Inflammatory macrophage treated with lipopolysaccharide for 4 hours (primary cell): ENCODE data around the gene SNX18.
"Not testable (repeated sequence)": the region's sequence is repeated elsewhere in the genome, so short reads cannot be mapped to it uniquely, and the experiment has no call there.

Experiments
- DNase-seq: peaks from one replicate; pipeline ENCODE4 v3.0.0-alpha.2; 2020

SNX18 gene

DNA sequence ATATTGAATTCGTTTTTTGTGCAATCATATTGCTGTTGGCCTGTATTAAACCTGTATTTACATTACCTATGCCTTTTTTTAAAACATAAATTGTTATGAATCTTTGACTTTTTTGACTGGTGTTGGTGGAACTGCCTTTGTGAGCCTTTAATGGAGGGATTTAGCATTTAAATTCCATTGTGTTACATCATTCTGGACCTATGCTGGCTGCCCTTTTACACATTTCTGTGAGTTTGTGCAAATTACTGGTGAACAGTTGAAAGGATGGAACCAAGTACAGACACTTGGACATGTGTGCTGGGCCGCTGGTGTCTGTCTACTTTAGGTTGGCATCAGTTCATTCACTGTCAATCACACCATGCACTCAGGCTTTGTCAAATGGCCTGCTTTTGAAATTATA, 3.4 kb downstream of the SNX18 start:
- DNase-seq, result no peak

DNA sequence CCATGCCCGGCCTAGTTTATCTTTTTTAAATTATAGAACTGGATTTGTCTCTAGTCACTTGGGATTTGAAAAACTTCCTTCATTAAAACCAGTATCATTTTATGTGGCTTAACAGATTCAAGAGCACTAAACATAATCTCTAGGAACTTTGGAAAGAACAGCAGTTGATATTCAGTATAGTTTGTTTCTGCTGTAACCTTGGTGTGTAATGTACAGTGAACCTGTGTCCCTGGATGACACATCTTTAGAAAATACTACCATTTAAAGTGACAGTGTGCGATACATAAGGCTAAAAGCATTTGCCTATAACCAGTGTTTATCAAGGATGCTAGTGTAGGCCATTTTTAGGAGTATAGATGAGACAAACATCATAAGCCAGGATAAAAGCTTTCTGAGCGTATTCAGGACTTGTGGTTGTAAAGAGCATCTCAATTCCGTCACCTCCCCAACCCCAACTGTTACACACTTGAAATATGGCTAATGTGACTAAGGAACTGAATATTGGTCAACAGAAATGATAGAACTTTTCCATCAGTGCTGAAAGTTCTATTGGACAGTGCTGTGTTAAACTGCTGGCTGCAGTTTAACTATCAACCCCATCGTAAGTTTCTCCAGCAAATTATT, 4.4 kb downstream of the SNX18 start:
- DNase-seq, result peak; percentile 45

DNA sequence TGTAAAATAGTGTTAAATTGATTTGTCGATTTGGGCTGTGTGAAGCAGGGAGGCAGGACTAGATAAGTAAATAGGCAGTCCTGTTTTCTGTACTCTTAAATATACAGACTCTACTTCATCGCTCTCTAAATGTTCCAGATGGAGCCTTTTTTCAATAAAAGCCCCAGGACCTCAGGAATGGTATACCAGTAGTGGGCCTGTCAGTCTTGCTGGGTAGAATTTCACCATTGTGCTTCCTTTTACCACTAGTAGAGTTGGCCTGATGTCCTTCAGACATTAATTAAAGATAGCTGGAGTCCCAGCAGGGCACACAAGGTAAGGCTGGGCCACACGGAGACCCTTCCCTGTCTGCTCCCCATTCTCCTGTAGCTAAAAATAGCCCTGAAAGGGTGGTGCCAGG, 6.0 kb downstream of the SNX18 start:
- DNase-seq, result no peak

DNA sequence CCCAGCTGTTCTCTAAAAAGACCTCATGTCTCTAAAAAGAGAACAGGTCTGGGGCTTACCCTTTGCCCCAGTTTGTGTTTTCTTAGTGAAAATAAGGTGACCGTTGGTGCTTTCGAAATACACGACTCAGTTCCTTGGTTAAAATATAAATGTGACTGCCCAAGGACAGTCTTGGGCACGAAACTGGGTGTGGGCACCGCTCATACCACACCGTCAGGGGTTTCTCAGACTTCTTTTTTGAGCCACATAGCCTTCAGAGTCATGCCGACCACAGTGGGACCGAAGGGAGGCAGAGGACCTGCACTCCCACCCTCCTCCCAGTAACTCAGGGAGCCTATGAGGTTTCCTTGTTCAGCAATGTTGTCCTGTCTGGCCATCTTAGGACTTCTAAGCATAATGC, 6.5 kb downstream of the SNX18 start:
- DNase-seq, result peak; percentile 28

DNA sequence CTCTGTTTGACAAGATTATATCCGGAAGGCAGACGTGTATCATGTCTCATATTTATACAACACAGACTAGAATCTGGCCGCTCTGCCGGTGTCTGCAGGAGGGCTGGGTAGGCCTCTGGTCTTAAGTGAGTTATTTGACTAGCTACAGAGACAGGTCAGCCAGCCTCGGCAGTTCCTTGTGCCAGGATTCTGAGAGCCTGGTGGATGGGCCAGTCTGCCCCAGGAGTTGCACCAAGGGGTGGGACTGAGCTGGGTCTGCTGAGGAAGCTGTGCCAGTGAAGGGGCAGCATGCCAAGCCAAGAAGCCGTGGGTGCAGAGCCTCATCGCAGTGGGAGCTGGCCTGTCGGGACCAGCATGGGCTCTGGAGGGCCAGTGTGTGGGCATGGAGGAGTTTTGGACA, 7.1 kb downstream of the SNX18 start:
- DNase-seq, result no peak

DNA sequence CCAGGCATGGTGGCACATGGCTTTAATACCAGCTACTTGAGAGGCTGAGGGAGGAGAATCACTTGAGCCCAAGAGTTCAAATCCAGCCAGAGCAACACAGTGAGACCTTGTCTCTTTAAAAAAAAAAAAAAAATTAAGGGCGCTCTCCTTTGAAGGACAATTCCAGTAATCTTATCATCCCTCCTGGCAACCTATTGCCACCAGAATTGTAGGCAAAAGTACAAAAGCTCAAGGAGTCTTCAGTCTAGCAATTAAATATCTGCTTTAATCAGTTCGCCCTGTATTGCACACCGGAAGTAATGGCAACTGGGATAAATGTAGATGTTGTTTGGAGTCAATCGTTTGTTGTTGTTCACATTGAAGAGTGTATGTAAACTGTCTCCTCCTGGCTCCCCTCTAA, 7.7 kb downstream of the SNX18 start:
- DNase-seq, result no peak

DNA sequence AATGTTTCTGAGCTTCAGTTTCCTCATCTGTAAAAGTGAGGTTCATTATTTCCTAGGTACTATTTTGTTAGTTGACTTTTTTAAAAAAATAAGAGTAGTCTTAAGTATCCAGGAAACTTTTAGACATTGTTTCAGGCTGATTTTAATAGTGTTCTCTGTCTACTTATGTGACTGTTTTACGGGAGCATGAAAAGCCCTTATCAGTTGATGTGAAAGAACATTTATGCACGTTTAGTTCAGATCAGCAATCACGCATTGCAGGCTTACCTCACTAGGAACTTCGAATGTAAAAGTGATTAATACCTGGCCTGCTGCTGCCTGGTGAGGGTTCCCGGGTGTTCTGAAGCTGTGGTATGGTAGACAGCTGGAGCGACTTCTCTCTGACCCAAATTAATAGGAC, 8.1 kb downstream of the SNX18 start:
- no peak for DNase-seq

DNA sequence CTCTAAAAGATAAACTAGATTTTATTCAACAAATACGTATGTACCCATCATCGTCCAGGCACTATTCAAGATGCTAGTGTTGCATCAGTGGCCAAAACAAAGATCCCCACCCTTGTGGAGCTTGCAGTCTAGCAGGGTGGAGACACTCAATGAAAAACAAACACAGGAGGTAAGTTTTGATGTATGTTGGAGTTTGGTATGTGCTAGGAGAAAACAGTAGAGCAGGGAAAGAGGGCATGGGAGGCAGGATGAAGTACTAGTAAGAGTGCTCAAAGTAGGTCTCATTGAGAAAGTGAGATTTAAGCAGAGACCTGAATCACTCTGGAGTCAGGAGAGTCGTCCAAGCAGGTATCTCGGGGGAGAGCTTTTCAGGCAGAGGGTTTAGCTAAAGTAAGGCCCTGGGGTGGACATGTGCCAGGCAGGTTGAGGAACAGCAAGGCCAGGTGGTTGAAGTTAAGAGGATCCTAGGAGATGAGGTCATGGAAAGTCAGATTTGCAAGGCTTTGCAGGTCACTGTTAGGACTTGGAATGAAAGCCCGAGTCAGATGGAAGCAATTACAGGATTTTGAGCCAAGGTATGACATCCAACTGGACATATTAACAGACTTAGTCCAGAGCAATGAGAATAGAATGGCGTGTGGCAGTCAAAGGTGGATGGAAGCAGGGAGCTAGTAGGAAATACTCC, 9.2 kb downstream of the SNX18 start:
- DNase-seq, result no peak

DNA sequence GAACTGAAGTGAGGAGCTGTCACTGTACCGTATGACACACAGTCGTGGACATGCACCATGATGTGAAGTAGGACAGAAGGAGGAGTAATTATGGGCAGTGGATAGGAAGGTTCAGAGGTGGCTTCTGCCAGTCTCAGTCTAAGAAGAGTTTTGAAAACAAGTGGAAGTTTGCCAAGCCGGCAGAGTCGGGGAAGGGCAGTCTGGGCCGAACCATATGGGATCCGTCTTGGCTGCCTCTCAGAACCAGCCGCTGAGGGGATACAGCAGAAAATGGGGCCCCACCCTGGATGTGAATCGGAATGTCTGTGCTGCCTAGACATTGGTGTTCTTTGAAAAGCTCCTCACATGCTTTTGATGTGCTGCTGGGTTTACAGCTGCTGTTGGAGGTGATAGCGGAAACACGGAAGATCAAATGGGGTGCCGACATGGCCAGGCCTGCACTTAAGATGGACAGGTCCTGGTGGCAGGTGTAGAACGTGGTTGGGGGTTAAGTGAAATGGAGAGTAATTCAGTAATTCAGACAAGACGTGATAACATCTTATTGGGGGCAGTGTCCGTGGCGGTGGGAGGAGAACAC, 11.2 kb downstream of the SNX18 start:
- no peak for DNase-seq

DNA sequence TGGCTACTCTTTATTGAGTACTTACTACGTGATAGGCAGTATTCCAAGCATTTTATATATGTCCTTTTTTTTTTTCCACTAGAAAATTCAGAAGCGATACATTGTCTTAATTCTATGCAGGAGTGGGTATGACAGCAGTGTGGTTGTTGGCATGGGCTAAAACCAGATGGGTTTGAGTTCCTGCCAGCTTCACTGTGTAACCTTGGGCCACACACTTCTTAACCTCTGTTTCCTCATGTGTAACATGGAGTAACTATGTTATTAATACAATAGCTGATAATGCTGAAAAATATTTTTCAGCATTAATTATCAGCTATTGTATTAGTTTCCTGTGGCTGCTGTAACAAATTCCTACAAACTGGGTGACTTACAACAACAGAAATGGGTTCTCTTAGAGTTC, 12.0 kb downstream of the SNX18 start:
- DNase-seq, result no peak

DNA sequence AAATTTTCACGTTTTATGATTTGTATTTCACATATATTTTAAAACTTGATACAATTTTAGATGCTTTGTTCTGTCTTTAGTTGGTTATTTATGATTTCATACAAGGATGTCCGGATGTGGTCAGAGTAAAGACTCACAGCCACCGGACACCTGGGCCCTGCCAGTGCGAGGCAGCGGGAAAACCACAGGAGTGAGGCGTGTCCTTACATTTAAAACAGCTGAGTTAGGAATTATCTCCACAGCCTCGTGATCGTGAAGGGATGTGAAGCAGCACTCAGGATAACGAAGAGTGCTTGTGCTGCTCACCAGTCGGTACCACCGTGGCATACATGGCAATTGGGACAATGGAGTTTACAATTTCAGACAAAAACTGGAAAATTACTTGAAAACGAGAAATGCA, 14.0 kb downstream of the SNX18 start:
- DNase-seq, result no peak

DNA sequence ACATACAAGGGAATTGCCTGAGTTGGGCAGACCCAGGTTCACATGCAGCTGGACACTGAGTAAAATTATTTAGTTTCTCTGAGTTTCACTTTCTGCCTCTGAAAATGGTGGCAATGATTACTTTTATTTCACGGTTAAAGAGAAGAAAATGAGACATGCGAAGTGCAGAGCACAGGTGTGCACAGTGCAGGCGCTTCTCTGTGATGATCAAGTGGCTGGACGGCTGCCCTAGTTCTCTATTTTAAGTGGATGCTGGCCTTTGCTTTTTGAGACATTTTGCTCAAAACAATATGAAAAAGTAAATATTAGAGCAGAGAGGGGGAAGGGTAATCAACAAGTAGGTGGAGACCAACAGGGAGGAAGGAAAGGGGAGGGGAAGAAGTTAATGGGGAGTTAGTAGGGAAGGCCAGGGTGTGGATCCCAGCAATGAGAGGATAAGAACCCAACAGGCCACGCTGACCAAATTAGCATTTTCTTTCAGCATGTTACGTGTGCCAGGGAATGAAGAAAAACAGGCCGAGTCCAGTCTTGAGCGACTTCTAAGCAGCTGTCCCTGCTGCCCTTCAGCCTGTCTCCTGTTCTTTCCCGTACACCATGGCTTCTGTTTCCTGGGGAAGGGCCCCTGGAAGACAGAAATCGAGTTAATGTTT, 16.1 kb downstream of the SNX18 start:
- no peak for DNase-seq

DNA sequence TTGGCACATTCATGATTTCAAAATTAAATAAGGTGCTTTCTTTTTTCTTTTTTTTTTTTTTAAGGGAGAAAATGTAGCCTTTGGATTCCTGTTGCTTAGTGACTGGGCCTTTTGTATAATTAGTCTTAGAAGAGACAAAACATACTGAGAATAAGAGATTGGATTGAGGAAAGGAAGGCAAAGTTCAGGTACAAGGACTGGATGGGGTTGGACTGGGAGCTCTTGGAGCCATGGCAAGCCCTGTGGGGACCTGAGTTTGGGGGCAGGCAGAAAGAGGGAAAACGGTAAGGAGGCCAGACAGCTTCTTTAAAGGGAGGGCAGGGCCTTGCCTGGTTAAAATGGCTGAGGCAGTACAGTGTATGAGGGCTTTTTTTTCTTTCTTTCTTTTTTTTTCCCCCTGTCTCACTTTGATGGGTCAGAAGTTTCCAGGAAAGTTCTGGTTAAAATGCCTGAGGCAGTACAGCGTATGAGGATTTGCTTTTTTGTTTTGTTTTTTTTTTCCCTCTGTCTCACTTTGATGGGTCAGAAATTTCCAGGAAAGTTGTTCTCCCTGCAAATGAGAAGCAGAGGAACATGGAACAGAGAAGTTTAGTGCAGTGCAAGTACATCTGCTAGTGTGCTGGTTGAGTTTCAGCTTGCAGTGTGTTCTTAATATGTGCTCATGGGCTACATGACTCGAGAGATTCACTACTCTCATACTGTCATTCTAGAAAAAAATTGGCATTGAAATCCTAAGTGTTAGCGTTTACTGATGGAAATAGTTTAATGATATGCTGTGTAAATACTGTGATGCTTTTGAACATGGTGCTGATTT, 16.8 kb downstream of the SNX18 start:
- no peak for DNase-seq

DNA sequence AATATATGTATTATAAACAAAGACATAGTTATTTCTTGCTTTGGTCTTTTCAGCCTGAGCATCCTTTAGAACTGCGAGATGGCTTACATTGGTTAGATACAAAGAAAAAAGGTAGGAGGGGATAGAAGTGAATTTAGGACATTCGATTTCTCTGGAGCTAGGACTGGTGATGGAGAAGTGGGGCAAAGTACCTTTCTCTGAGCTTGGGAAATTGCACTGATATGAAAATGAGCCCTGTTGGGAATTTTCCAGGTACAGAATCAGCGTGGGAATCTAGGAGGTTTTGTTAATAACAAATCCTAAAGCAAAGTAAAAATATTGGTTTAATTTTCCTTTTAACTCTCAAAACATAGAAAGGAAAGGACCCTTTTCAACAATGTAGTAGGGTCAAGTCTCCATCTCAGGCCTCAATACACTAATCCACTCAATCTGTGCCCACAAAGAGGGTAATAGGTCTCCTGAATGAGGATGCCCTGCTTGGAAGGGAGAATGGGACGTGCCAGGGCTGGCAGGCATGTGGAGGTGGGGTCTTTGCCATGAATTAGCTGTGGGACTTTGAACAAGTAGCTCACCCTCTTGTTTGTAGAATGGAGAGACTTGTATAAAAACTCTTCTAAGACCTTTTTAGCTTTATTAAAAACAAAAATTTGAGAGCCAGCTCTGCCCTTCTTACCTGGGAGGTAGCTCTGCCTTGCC, 17.7 kb downstream of the SNX18 start:
- DNase-seq, result no peak

DNA sequence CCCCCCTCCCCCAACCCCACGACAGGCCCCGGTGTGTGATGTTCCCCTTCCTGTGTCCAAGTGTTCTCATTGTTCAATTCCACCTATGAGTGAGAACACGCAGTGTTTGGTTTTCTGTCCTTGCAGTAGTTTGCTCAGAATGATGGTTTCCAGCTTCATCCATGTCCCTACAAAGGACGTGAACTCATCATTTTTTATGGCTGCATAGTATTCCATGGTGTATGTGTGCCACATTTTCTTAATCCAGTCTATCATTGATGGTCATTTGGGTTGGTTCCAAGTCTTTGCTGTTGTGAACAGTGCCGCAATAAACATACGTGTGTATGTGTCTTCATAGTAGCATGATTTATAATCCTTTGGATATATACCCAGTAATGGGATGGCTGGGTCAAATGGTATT, 18.8 kb downstream of the SNX18 start:
- not testable (repeated sequence) for DNase-seq

DNA sequence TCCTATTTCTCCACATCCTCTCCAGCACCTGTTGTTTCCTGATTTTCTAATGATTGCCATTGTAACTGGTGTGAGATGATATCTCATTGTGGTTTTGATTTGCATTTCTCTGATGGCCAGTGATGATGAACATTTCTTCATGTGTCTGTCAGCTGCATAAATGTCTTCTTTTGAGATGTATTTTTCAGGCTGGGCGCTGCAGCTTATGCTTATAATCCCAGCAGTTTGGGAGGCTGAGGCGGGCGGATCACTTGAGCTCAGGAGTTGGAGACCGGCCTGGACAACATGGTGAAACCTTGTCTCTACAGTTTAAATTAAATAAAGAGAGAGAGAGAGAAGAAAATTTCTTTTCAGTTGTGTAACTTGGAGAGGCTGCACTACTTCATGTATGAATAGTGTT, 19.3 kb downstream of the SNX18 start:
- DNase-seq, result not testable (repeated sequence)

DNA sequence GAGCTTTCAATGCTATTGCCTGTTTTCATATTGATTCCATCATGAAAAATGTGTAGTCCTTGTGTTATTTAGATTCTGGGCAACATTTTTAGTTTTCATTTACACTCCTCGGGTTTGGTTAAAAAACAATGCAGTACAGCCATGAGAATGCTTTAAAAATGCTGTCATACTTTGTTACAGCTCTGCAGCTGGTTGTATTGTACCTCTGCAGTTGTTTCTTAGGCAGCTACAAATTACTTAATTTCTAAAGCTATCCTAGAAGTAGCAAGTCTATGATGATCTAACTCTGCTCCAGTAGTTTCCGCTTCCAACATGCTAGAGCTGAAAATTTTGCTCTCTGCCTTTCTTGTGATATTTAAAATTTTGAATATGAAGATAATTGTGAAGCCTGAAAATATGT, 20.2 kb downstream of the SNX18 start:
- DNase-seq, result no peak

DNA sequence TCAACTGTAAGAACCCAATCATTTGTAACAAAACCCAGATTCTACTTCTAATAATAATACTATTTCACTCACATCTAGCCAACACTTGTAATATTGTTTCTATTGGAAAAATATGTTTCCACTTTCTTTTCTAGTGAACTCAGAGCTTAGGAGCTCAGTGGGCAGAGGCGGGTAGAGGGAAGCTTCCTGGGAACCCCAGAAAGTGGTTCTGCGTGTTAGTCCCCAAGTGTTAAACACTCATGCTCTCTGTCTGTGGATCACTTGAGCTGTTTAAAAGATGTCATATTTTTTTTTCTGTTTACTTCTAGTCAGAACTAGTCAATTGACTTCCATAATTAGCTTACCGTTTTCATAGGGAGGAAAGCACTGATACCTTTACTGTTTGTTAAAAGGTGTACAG, 20.6 kb downstream of the SNX18 start:
- DNase-seq, result no peak

DNA sequence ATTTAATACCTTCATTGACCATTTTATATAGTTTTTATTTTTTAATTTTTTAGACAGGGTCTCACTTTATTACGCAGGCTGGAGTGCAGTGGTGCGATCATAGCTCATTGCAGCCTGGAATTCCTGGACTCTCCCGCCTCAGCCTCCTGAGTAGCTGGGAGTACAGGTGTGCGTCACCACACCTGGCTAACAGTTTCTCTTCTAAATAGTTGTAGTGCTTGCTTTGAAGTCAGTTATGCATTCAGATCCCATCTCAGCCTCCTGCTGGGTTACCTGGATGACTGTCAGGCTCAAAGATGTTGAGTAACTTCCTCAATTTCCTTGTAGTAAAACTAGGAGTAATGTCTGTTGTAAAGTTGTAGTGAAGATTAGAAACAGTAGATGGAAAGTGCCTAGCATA, 21.4 kb downstream of the SNX18 start:
- DNase-seq, result no peak

DNA sequence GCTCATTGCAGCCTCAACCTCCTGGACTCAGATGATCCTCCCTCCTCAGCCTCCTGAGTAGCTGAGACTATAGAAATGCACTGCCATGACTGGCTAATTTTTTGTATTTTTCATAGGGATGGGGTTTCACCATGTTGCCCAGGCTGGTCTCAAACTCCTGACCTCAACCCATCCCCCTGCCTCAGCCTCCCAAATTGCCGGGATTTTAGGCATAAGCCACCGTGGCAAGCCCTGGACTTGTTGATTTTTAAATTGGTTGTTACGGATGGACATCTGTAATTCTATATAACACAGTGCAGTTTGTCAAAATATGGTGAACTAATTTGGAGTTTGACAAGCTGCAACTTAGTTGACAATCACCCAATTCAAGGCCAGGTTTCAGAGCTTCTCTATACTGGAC, 22.7 kb downstream of the SNX18 start:
- DNase-seq, result no peak

DNA sequence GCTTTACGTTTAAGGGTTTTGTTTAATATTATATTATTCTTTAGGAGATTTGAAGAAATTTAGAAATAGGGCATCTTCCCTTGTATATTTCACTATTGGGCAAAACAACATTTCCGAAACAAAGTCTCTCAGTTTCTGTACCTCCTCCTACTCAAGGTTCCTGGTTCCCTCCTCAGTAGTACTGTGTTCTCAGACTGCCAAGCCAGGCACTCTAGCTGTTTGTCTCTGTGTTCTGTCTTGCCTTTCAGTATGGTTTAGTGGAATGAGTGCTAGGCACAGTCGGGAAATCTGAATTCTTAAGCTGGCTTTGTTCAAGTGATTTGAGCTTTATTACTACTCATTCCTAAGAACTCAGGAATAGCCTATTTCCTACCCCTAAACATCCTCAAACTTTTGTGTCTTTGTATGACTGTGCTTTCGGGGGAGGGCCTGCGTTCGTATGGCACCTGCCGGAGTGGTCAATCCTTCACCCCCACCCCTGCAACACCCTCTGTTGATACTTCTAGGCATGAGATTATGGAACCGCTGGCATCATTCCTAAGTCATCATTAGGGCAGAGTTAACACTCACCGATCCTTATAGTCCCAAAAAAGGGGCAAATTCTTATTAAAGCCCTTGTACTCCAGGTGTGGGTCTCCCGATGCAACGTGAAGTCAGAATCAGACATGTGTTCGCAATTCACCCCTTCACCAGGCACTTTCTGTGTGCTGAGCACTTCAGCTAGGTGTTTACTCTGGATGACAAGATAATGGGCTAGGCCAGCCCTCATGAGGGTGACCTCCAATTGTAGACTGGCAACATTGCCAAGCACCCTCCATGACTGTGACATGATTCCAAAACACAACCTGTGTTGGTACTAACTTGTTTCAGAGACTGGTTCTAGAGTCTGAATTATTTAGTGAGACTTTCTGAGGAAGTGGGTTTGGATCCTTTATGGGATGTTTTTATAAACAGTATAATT, 24.5 kb downstream of the SNX18 start:
- DNase-seq, result peak; percentile 36

DNA sequence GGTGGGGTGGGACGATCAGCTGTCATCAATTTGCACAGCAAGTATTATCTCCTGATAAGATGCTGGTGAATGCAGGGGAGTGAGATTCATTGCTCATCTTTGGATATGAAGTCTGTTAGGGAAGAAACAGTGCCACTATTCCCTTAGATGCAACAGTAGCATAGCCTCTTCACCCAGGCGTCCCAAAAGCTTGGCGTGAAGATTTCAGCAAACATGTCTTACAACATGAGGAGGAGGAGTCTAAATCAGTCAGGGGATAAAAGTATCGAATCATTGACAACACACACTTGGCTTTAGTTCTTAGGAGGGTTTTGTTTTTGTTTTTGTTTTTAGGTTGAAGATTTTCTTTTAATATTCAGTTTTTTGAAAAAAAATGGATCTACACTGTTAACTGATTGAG, 26.5 kb downstream of the SNX18 start:
- no peak for DNase-seq
